Measurements from ENCODE around the gene SMARCAL1. TPM values are rescaled to one million over a fixed set of nuclear protein-coding genes. Genes with fewer than 3 reads are reported as not detected.

The SMARCAL1 gene
- total RNA-seq, 1 experiment from 2014 or later = 20.9 TPM

- H3K27ac Mint-ChIP-seq = no peak overlapping the region
- CTCF ChIA-PET = interaction anchor here (0.8 to 1.9 kb wide), 8 partner anchors 23 to 173 kb away, joined by 3 to 11 read pairs (median 4); no protein-coding TSS in a partner anchor
Measured at GRCh38 chr2:216372761-216373291, 39.5 kb upstream of the SMARCAL1 start.

More at GRCh38 chr2:216372761-216373291, 39.5 kb upstream of the SMARCAL1 start:
- Mint-ChIP-seq H3K27me3 (ENCODE audit: low read depth) (peaks cover 64% of the 10 kb centered on the region), H3K4me1 (peaks cover 23% of the 10 kb centered on the region), H3K36me3 (no peaks in the 10 kb centered on the region), H3K4me3 (peak overlapping the region; percentile 86), H3K9me3 (no peaks in the 10 kb centered on the region)
- DNase-seq (ENCODE audit: low spot score) = no peak
- no peak for ATAC-seq
- no peak for TF ChIP-seq HMGXB4 (CRISPR knock-in tag; IDR thresholded peaks at IDR 0.05)
- no peak for TF ChIP-seq E2F5 (CRISPR knock-in tag; IDR thresholded peaks at IDR 0.05)
- TF ChIP-seq ZNF263 (CRISPR knock-in tag; IDR thresholded peaks at IDR 0.05; ENCODE audit: low read depth) = no peak
- no peak for TF ChIP-seq ZBTB21 (CRISPR knock-in tag; IDR thresholded peaks at IDR 0.05; ENCODE audit: borderline replicate concordance)
- TF ChIP-seq USF2 (CRISPR knock-in tag; IDR thresholded peaks at IDR 0.05) = no peak
- no peak for TF ChIP-seq FOXK1 (CRISPR knock-in tag; IDR thresholded peaks at IDR 0.05)
- no peak for TF ChIP-seq GTF2I (CRISPR knock-in tag; conservative IDR thresholded peaks at IDR 0.05)
- TF ChIP-seq ZNF281 (CRISPR knock-in tag; IDR thresholded peaks at IDR 0.05) = no peak
- TF ChIP-seq TP53 (CRISPR knock-in tag; IDR thresholded peaks at IDR 0.05) = no peak
- TF ChIP-seq ELF4 (CRISPR knock-in tag; IDR thresholded peaks at IDR 0.05; ENCODE audit: low read depth) = no peak
- no peak for TF ChIP-seq SOX15 (CRISPR knock-in tag; IDR thresholded peaks at IDR 0.05)
- TF ChIP-seq STAT6 (CRISPR knock-in tag; conservative IDR thresholded peaks at IDR 0.05; ENCODE audit: low read depth) = no peak
- TF ChIP-seq ZBTB43 (CRISPR knock-in tag; IDR thresholded peaks at IDR 0.05) = no peak
- TF ChIP-seq ERG (CRISPR knock-in tag; IDR thresholded peaks at IDR 0.05) = no peak
- POLR2A ChIA-PET = interaction anchor here (1.1 to 1.4 kb wide), 2 partner anchors 23 to 33 kb away, joined by 3 read pairs; no protein-coding TSS in a partner anchor
